GM10847 (cell line): ENCODE results near the gene ZNF239.

Experiments
- POLR2A ChIP-seq: IDR thresholded peaks from 2 replicates; pipeline ENCODE4 v1.6.1; 2011; ENCODE audit not compliant: insufficient read length; ENCODE audit errors: extremely low read depth

The ZNF239 gene

DNA sequence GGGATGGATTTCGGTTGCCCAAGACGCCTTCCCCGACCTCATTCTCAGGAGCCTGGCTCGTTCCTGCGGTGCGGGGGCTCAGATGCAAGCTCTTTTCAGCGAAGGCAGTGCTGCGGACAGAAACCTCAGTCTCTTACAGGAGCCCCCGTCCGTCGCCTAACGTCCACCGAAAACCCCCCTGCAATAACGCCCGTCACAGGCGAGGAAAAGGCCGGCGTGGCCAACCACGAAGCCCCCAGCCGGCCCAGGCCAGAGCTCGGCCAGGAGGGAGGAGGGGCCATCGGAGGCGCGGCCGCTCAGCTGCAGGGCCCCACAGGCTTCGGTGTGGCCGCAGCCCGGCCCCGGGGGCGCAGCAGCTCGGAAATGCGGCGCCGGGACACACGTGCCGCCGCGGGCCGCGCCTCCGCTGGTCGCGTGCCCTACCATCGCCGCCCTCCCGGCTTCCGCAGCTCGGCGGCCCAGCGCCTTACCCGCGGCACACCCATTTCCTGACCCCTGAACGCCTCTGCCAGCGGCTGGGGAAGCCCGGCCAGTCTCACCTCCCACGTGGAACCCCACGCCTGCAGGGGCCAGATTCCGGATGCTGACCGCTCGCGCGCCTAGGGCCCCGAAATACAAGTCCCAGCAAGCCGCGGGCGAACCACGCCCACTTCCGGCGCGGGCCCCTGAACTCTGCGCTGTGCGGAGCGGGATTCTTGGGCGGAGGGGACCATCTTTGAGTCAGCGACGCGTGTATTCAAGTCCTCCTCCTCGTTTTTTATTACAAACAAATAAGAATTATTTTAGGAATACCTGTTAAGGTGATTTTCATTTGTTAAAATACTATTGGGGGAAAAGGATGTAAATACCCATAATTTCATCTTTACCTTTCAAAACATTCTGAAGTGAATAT is at the start of gene ZNF239:
Gene ZNF239, minus strand, starts transcription at position 616 of the 892 bp plus-strand sequence. CDS start 16,537 bp downstream, outside the sequence.
- TF ChIP-seq POLR2A: no peak

DNA sequence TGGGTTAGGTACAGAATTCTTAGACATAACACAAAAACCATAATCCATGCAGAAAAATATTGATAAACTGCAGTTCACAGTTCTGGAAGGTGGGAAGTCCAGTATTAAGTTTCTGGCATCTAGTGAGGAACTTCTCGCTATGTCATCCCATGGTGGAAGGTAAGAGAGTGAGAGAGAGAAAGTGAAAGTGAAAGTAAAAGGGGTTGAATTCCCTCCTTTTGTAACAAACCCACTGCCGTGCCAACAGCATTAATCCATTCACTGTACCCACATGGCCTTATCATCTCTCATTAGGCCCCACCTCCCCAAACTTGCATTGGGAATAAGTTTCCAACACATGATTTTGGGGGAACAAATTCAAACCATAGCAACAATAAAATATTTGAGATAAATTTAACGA is 48.9 kb upstream of the ZNF239 start:
- TF ChIP-seq POLR2A: no peak

DNA sequence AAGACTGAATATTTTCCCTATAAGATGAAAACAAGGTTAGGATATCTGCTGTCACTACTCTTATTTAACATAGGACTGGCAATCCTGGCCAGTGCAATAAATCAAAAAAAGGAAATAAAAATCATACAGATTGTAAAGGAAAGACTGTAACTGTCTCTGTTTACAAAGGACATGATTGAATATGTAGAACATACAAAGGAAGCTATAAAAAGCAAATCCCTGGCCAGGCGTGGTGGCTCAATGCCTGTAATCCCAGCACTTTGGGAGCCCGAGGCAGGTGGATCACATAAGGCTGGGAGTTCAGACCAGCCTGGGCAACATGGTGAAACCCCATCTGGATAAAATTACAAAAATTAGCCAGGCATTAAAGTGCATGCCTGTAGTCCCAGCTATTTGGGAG is 47.6 kb upstream of the ZNF239 start:
- TF ChIP-seq POLR2A: no peak

DNA sequence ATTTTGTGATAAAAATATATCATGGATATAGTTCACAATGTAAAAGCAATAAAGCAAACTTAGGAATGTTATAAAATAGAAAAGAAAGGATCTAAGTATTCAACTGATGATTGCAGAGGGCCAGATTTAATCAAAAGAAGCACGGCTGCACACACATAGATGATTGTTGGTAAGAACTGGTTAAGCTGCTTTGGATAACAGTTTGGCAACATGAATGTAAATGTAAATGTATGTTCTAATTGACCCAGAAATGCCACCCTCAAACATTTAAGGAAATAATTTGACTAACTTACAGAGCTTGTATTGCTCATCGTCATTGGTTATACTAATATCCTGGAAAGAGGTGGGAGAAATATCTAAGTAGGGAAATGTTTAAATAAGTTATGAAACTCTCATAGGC is 45.0 kb upstream of the ZNF239 start:
- TF ChIP-seq POLR2A: no peak

DNA sequence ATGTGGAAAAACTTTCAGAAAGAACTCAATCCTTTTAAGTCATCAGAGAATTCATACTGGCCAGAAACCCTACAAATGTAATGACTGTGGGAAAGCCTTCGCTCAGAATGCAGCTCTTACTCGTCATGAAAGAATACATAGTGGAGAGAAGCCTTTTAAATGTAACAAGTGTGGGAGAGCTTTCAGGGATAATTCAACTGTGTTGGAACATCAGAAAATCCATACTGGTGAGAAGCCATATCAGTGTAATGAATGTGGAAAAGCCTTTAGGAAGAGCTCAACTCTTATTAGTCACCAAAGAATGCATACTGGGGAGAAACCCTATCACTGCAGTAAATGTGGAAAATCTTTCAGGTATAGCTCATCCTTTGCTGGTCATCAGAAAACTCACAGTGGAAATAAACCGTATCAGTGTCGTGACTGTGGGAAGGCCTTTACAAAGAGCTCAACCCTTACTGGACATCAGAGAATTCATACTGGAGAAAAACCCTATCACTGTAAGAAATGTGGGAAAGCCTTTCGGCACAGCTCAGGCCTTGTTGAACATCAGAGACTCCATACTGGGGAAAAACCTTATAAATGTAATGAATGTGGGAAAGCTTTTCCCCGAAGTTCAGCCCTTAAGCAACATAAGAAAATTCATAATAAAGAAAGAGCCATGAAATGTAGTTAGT is 42.4 kb upstream of the ZNF239 start:
- TF ChIP-seq POLR2A: no peak

DNA sequence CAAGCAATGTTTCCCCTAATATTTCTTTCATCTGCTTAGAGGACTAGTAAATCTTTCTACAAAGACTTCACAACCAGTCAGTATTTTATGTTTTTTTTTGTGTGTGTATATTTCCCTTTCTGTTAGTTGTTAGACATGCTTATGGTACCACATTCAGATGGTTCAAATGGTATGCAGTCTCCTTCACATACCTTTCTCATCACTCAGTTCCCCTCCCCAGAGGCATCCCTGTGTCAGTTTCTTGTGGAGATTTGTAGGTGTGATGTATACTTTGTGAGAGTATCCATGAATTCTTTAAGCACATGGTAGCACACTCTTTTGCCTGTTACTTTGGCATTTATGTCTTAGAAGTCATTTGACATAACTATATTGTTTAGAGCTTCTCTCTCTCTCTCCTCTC is 36.2 kb upstream of the ZNF239 start:
- no peak for TF ChIP-seq POLR2A

DNA sequence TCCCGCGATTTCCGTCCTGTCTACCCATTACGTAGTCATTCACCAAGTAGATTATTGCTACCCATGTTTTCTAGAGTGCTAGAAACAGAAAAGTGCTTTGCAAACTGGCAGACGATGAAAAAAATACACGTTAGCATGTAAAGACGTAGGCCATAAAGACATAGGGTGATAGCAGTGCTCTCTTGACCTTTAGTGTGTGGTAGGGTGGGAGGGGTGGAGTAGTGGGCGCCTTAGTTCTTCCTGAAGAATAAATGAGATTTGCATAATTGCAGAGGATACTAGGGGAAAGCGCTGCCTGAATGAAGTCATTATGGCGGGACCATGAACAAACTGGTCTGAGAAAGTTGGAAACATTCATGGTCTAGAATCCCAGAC is 32.8 kb upstream of the ZNF239 start:
- TF ChIP-seq POLR2A: no peak

DNA sequence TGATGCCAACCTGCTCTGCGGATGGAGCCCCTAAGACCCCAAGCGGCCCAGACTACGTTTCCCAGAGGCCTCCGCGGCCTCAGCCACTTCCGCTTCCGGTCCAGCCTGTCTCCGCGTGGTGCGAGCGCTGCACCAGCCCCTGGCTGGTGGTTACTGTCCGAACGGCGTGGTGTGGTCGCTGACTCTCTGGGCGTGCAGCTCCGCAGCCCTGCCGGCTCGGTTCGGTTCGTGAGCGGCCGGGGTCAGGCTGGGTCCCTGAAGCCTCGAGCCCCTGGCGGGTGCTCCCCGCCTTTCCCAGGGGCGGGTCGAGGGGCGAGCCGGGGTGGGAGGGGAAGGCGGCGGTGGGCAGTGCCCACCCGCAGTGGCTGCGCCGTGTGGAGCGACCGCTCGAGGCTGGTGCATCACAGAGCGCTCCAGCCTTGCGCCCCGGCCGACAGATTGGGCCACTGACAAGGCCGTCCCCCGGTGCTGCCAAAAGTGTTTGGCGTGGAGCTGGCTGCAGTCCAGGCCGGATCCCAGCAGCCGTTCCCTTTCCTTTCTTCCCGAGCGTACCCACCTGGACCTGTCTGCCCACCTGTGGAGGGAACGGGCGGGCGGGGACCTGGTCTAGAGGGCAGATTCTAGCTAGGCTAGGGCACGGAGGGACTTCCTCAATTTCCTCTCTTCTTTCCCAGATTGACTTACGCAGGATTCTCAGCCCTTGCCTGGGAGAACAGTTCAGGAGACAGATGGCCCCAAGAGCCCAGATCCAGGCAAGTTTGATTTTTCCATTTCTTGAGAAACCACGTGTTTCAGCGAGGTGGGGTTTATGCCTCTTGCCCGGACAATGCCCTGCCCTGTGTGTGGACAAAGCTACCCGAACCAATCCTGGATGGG is 32.1 kb upstream of the ZNF239 start, which contains the start of gene ZNF485:
Gene ZNF485, plus strand, starts transcription at position 116 of the 876 bp plus-strand sequence. Its CDS starts 613 bp downstream, at position 729.
- TF ChIP-seq POLR2A: peak; percentile 84

DNA sequence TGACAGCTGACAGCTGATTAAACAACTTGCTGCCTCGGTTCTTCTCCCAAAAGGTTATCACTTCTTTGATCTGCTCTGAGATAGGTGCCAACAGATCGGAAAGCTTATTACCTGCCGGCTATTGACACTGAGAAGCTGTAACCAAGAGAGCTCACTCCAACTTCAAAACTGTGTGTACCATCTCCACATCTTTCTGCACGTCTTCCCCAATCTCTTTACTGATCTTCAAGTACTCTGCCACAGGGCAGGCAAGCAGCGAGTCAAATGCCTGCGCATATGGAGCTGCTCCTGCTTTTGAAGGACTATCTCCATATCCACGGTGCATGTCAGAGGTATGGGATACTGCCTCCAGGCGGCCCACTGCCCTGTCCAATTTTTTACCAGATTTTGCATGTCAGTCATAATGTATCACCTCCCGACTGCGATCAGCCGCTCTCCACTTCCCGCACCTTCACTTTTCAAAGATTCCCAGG is 31.5 kb upstream of the ZNF239 start:
- no peak for TF ChIP-seq POLR2A

DNA sequence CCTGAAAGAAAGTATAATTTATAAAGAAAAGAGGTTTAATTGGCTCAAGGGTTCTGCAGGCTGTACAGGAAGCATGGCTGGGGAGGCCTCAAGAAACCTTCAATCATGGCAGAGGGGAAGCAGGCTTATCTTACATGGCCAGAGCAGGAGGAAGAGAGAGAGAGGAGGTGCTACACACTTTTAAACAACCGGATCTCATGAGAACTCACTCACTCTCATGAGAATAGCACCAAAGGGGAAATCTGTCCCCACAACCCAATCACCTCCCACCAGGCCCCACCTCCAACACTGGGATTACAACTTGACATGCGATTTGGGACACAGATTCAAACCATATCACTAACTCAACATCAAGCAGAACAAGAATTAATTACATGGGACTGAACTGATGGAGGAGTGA is 24.9 kb upstream of the ZNF239 start:
- no peak for TF ChIP-seq POLR2A

DNA sequence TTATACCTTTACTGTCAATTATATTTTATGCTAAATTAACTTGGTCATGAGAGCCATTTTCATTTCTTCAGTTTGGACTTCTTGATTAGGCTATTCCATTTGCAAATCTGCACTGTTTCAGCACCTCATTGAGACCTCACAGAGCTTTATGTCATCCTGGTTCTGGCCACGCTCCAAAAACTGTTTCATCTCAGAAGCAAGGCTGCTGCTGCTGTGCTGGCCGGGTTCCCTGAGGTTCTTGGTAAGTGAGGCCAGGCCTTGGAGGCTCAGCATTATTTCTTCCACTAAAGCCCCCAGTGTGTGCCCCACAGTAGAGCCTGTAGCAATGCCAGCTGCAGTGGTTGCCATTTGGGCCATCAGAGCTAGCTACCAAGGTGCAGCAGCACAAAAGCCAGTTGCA is 24.0 kb upstream of the ZNF239 start:
- no peak for TF ChIP-seq POLR2A

DNA sequence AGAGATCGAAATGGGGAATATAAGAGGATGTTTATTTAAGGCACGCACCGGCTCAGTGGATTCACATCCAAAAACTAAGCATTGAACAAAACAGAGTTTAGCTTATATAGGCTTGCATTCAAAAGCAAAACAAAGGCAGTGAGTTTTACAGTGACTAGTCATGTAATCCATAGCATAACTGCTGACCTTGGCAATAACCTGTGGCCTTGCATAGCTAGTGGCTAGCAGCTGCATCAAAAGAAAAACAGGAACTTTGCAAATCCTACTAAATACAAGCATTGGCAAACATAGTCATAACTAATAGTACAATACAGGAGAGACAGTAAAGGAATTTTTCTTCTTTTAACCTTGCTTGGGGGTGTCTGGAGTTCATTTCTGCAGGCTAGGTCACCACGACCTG is 22.1 kb upstream of the ZNF239 start:
- TF ChIP-seq POLR2A: no peak

DNA sequence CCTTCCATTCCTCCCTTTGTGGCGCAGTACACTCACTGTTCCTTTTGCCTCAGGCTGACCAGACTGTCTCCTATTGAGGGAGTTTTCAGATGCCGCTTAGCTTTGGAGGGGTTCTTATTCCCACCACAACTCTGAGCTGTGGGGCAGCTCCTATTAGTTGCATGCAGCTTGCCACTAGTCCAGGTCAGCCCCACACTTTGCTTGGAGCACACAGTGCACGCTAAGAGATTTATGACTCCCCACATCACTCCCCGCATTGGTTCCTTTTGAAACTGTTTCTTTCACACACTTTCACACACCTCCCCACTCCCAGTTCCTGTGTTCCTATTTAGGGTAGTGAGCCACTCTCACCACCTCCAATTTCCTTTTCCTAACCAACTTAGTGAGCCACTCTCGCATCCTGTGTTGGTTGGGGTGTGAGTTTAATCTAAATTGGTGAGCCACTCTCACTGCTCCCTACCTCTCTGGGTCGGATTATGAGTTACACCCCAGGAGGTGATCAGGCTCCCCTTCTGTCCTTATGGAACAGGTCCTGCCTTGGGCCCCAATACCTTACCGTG is 21.4 kb upstream of the ZNF239 start:
- no peak for TF ChIP-seq POLR2A

DNA sequence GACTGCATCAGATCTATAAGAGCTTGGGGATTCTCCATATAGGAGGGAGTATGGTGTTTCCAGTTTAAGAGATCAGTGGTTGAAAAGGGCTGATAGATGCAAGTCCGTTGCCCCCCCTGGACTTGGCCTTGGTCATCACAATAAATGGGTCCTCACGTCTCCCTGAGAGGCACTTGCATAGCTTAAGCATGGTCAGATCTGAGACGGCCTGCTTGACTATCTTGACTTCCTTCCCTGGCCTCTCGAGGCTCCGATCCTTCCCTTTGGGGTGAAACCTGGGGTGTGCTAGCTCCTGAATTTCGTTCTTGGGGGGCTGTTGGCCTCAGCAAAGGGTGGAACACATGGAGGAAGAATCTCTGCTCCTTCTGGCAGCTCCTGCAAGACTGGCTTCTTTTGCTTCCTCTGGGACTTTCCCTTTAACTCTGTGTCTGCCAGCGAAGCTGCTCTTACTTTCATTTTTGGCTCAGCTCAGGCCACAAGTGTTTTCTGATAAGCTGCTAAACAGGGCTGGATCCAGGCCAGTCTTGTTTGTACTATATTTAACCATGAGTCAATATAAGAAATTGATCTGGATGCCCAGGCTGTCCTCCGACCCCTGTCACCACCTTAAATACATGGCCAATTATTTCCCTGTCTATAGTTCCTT is 20.7 kb upstream of the ZNF239 start:
- no peak for TF ChIP-seq POLR2A

DNA sequence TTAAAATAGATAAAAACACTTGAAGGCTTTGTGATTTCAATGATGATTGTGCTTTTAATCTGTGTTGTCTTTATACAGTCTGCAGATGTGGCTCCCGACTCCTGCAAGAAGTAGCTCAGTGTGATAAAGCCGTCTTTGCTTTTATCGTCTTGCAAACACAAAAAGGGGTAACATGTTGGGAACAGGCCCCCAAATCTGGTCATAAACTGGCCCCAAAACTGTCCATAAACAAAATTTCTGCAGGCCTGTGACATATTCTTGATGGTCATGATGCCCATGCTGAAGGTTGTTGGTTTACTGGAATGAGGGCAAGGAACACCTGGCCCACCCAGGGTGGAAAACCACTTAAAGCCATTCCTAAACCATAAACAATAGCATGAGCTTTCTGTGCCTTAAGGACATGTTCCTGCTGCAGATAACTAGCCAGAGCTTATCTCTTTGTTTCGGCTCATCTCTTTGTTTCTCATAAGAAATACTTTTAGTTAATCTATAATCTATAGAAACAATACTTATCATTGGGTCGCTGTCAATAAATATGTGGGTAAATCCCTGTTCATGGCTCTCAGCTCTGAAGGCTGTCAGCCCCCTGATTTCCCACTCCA is 17.0 kb upstream of the ZNF239 start:
- TF ChIP-seq POLR2A: no peak
